Embryonic facial prominence (tissue), 1 donor: ENCODE results near the gene OTOGL.
"Not testable (repeated sequence)": the region's sequence is repeated elsewhere in the genome, so short reads cannot be mapped to it uniquely, and the experiment has no call there.

Experiments used
- DNase-seq: peaks from one replicate; pipeline ENCODE4 v3.0.0-alpha.2; 2016; ENCODE audit errors: extremely low spot score

The OTOGL gene

DNA sequence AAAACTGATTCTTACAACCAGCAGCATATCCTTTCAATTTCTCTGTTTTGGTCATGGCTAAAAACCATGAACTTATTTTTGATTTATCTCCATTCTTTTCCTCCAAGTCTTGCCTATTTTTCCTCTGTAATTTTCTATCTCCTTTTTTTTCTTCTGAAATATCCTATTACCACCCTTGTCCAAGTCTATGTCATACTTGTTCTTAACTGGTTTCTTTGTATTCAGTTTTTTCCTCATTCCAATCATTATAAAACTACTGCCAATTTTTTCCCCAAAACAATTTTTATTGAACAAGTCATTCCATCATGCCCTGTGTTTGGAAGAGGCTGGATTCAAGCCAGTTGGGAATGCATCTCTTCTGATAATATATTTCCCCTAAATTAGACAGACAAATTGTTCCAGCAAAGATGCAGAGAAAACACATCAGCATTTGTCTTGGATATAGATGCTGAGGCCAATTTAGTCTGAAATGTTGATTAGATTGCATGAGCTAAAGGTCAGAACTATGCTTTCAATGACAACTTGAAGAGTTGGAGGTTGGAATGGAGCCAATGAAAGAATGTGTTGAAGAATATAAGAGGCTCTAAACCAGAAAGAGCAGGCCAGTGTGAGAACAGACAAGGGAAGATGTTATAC is 30.7 kb downstream of the OTOGL start:
- DNase-seq: no peak

DNA sequence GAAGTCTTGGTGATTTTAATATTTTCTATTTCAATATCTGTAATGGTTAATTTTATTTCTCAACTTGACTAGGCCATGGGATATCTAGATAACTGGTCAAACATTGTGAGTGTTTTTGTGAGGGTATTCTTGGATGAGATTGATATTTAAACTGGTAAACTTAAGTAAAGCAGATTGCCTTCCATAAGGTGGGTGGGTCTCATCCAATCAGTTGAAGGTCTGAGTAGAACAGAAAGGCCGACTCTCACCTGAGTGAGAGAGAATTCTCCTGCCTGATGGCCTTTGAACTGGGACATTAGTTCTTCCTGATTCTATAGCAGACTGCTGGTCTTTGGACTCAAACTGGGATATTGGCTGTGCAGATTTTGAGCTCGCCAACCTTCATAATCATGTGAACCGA is 36.3 kb downstream of the OTOGL start:
- DNase-seq: no peak

DNA sequence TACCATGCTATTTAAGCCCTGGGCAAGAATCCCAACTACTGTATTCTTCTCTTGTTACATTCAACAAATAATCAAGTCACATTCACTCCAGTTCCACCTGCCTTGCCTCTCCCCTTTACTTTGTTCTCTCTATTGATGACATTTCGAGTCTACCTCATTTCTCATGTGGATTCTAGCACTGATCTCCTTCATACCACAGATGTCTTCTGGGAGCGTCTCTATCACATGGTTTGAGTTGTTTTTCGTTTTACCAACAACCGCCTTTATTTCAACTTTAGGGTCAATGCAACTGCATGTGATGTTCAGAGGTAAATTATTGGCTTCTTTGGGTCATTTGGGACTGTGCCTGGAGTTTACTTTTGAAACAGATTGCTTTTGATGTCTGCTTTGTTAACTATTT is 40.7 kb downstream of the OTOGL start:
- DNase-seq: no peak

DNA sequence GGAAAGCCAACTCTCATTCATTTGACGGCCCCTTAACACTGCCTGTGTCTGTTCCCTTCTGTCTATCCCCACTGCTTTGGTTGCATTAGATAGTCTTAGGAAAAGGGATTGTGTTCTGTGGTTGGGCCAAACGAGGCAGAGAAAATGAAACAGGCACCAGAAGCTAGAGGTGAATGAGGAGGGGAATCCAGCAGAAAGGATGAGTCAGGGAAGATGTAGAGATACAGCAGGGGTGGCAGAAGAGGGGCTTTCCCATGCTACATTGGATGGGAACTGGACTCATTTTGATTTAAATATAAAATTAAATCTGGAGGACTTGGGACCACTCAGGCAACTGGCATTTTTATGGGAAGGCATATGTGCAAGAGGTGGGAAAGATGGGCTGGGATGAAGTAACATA is 43.3 kb downstream of the OTOGL start:
- DNase-seq: no peak

DNA sequence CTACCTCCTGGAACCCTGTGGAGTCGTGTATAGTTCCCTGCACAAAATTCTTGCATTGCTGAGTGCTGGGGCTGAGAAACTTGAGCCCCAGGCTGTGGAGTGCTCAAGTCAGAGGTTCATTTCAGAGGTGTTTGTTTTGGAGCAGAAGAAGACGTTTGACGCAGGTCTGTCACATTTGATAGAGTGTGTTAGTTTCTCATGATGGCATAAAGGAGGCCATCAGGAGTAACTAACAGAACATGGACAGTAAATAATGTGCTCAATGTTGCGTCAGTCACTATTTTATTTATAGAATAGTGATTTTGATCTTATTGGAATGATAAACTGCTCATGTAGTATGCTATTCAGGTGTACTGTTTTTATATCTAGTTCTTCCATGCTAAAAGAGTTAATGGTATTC is 44.2 kb downstream of the OTOGL start:
- no peak for DNase-seq

DNA sequence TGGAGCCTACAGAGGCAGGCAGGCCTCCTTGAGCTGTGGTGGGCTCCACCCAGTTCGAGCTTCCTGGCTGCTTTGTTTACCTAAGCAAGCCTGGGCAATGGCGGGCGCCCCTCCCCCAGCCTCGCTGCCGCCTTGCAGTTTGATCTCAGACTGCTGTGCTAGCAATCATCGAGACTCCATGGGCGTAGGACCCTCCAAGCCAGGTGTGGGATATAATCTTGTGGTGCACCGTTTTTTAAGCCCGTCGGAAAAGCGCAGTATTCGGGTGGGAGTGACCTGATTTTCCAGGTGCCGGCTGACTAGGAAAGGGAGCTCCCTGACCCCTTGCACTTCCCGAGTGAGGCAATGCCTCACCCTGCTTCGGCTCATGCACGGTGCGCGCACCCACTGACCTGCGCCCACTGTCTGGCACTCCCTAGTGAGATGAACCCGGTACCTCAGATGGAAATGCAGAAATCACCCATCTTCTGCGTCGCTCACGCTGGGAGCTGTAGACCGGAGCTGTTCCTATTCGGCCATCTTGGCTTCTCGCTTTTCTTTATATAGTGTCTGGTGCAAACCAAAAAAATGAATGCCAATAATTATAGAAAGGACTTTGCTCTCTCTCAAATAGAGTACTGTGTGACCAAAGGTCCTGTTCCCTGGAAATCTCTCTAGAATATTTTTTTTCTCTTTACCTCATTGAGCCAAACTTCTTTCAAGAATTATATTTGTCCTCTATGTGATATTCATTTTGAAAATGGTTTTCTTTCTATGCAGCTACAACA is 50.4 kb downstream of the OTOGL start:
- not testable (repeated sequence) for DNase-seq

DNA sequence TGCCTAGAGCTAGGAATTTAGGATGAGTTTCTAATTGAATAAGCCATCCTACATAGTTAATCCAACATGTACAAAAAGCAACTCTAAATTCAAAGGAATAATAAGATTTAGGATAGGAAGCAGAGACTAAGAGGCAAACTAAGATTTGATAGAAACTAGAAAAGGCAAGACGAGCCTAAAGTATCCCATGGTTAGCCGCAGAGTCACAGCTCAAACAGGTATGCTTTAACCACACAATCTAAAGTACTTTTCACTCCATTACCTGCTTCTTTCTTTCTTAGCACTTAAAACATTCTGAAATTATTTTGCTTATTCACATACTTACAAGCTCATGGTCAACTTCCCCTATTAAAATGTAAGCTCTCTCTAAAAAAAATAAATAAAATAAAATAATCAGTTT is 51.8 kb downstream of the OTOGL start:
- no peak for DNase-seq

DNA sequence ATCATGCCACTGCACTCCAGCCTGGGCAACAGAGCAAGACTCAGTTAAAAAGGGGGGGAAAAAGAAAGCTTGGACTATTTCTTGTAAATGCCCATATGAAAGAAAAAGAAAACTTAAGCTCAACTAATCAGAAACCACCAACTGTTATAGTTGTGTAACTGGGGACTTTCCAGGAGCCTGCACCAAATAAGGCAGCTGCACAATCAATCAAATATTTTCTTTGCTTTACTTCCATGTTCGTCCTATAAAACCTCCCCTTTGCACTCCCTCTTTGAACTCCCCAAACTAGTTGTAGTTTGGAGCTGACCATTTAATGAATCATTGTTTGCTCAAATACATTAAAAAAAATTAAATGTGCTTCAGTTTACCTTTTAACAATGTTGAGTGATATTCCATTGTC is 54.9 kb downstream of the OTOGL start:
- no peak for DNase-seq

DNA sequence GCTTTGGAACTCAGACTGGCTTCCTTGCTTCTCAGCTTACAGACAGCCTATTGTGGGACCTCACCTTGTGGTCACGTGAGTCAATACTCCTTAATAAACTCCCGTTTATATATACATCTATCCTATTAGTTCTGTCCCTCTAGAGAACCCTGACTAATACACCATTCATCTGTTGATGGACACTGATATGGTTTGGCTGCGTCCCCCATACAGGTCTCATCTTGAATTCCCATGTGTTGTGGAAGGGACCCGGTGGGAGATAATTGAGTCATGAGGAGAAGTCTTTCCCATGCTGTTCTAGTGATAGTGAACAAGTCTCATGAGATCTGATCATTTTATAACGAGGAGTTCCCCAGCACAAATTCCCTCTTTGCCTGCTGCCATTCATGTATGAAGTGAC is 57.0 kb downstream of the OTOGL start:
- DNase-seq: no peak

DNA sequence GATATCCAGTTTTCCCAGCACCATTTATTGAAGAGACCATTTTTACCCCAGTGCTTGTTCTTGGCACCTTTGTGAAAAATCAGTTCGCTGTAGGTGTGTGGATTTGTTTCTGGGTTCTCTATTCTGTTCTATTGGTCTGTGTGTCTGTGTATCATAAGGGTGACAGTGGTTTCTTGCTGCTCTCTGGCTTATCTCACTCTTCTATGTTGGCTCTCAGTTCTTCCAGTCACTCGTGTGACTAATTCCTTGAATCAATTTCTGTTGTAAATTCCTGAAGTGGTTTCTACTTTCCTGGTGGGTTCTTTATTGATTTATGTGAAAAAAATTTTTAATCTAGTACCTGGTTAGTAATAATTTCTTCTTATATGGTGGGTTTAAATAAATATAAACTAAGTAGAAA is 58.3 kb downstream of the OTOGL start:
- DNase-seq: no peak

DNA sequence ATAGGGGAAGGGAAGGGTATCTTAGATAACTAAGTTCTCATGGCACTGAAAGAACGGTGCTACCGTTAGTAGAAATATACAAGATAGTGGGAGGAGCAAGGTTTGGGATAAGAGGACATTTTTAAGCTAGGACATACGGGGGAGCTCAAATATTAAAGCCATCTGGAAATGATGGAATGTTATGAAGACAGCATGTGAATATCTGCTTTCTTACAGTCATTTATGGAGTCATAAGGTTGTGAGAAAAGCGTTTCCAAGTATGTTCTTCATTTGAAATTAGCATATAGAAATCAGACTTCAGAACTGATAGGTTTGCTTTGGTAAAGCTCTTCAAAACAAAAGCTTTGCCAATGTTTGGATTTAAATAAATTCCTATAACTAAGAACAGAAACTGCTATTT is 62.3 kb downstream of the OTOGL start:
- no peak for DNase-seq

DNA sequence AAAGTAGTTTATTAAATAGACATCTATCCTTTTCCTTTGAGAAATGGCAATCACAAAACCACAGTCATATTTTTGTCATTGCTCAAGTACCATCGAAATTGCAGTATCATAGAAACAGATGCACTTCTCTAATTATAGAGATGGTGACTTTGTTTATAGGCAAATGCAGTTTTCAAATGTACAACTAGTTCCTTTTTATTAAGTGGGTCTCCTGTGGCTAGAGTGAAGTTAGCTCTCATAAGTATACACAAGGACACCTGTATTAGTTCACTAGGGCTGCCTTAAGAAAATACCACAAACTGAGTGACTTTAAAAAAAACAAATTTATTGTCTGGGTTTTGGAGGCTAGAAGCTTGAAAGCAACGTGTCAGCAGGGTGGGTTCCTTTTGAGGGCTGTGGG is 62.8 kb downstream of the OTOGL start:
- no peak for DNase-seq

DNA sequence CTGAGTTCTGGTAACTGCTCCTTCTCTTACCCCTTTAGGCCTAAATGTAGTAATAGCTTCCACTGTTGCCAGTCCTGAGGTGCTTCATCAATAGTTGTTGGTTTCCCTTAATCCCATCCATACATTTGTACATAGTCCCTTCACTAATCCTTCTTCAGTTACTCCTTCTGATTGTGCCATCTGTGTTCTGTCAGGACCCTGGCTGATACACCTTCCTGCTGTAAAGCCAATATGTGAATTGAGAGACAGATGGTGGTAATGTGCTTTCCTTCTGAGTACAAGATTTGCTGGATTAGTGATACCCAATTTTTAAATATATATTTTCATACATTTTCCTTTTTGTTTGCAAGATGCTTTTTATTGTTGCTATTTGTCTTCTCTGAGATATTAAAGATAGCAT is 66.4 kb downstream of the OTOGL start:
- DNase-seq: no peak

DNA sequence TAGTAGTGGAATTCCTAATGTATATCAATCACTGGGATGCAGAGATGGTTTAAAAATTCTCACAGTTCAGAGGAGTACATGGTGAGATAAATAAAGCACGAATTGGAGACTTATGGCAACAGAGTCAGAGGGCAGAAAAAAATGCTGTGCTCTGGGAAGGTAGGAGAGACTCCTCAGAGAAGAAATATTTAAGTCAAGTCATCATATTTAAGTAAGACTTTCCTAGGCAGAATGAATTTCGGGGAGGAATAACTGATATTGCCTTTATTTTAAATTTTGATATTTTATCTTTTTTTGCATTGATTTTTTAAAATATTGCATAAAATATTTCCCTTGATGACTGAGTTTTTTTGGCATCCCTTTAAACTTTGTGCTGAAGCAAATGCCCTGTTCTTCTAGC is 67.4 kb downstream of the OTOGL start:
- no peak for DNase-seq

DNA sequence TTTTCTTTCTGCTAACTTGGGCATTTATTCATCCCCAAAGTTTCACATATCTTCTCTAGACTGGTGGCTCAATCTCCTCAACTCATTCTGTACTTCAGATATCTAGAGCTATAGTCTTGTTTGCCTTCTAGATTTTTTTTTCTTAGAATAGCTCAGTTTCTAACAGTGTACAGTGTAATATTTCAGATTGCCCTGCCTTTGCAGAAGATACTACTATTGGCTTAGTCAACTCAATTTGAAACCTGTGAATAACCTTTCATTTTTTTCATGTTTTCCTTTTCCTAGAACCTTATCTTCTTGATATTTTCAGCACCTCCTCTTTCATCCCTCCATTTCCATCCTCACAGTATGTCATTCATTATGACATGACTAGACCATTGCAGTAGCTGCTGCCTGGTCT is 69.6 kb downstream of the OTOGL start:
- DNase-seq: no peak

DNA sequence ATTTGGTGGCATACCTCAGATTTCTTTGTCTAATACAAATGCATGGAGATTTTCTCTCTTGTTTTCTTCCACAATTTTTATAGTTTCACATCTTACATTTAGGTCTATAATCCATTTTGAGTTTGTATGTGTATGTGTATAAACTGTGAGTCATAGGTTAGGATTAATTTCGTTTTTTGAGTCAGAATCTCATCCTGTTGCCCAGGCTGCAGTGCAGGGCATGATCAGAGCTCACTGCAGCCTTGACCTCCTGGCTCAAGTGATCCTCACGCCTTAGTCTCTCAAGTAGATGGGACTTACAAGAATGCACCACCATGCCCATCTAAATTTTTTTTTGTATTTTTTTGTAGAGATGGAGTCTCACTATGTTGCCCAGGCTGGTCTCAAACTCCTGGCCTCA is 71.6 kb downstream of the OTOGL start:
- no peak for DNase-seq

DNA sequence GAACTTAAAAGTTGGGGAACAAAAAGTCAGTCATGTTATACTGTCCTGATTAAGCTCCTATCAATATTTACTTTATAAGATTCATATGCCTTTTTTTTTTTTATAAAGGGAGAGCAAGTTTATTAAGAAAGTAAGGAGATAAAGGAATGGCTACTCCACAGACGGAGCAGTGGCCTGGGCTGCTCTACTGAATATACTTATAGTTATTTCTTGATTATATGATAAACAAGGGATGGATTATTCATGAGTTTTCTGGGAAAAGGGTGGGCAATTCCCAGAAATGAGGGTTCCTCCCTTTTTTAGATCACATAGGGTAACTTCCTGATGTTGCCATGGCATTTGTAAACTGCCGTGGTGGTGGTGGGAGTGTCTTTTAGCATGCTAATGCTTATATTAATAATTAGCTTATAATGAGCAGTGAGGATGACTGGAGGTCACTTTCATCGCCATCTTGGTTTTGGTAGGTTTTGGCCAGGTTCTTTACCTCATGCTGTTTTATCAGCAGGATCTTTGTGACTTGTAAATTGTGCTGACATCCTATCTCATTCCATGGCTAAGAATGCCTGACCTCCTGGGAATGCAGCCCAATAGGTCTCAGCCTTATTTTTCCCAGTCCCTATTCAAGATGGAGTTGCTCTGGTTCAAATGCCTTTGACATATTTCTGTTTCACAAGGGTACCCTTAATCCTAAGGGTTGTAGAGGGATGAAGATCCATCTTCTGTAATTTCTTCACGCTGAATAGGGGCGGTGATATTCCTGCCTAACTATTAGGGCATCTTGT is 73.9 kb downstream of the OTOGL start:
- no peak for DNase-seq

DNA sequence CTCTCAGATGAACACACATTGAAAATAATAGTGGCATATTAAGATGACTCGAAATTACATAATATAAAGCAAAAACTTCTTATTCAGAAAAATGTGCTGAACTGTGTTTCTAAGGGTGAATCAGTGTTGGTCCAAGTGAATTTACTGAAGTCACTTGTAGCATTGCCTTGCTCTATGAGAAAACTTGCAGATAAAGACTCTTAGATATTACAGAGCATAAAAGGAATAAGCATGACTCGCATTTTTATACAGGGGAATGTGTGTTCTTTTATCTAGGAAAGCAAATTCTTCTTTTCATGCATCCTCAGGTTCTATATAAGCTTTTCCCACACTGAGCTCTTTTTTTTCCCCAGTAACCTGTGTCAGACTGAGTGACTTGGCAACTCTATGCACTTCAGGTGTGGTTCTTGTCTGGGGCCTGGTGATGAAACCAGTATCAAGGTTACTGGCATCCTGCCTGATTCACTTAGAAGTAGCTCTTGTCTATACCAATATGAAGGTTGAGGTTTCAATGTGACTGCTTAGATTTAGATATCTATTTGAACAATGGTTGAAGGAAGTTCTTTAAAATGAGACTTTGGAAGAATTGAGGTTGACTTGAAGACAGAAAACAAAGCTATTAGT is 76.1 kb downstream of the OTOGL start:
- DNase-seq: no peak

DNA sequence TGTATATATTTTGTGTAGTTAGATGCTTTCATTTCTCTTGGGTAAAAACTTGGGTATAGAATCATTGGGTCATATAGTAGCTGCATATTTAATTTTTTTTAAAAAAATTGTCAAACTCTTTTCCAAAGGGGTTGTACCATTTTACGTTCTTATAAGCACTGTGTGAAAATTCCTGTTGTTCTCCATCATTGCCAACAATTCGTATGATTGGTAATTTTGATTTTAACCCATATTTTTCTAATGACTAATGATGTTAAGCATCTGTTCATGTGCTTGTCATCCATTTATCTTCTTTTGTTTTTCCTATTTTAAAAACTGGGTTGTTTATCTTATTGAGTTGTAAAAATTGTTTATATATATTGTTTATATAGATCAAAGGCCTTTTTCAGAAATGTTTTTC is 77.4 kb downstream of the OTOGL start:
- no peak for DNase-seq

DNA sequence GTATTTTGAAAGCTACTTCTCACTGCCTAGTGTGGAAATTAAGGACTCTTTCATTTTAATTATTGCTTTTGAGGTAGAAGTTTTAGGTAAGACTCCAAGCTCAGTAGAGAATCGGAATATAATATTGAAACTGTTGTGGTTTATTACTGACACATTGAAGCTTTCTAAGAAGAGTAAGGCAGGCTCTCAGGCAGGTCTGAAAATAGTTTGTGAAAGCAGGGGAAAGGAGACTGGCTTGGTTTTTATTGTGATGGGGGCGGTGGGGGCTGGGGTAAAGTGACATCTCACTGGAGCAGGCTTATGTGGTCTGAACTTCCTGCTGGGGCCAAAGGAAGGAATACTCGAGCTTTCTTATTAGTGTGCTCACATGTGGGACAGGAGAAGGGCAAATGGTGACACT is 79.5 kb downstream of the OTOGL start:
- no peak for DNase-seq

DNA sequence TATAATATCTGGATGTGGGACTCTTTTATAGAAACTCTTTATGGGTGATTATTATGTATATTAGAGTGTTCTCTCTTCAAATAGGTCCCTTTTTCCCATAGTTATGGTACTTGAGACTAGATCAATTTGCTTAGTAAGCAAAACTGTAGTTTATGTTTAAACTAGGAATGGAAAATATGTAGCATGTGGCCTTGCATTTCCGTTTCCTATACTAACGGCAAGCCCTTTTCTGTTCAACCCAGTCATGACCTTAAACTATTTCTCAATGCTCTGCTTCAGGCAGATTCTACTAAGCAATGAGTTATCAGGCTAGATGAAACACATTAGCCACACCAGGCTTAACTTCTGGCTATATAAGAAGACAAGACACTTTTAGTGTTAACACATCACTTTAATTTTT is 84.6 kb downstream of the OTOGL start:
- DNase-seq: no peak

DNA sequence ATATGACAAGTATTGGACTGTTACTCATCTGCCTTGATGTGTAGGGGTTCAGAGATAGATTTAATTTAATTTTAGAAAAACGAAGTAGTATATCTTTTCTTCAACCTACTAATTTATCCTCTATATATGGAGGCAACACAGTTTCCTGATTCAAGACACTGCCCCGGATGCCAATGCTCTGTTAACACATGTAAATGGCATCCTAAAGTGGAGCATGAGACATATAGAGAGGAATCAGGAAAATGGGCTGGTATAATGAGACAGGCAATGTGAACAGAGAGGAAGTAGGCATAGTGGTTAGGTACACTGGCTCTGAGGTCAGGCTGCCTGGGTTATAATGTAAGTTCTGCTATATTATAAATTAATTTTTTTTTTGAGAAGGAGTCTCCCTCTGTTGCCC is 85.6 kb downstream of the OTOGL start:
- no peak for DNase-seq
